SK-N-MC (cell line): ENCODE measurements around the gene TMEM184B.

Experiments used
- EZH2 ChIP-seq: fragments of 200-600 bp; sonication (generic); IDR thresholded peaks from one replicate; pipeline ENCODE4 v1.6.1; 2017; ENCODE audit warnings: antibody characterized with exemption
- POLR2AphosphoS5 ChIP-seq: IDR thresholded peaks from 2 replicates; pipeline ENCODE4 v1.6.1; 2012; ENCODE audit warnings: mild to moderate bottlenecking, low read depth, low read length, borderline replicate concordance

- TF ChIP-seq POLR2AphosphoS5 (no peak), EZH2 (no peak)
Observed at GRCh38 chr22:38249803-38250642, 22.8 kb downstream of the TMEM184B start.
